ENCODE measurements around the gene SIDT1.

The SIDT1 gene

GRCh38 chr3:113545594-113545993 lies 13.2 kb downstream of the SIDT1 start:
- no peak for DNase-seq (ENCODE audit: low read depth in 2 of 2)

- no peak for DNase-seq (ENCODE audit: low read depth in 2 of 2)
Measured at GRCh38 chr3:113546414-113546893, 14.1 kb downstream of the SIDT1 start.

- DNase-seq (ENCODE audit: low read depth in 2 of 2) = no peak
Measured at GRCh38 chr3:113548501-113548900, 16.1 kb downstream of the SIDT1 start.

- DNase-seq (ENCODE audit: low read depth in 2 of 2) = no peak
Measured at GRCh38 chr3:113551820-113552219, 19.5 kb downstream of the SIDT1 start.

GRCh38 chr3:113552851-113553250 lies 20.5 kb downstream of the SIDT1 start:
- no peak for DNase-seq (ENCODE audit: low read depth in 2 of 2)

- DNase-seq (ENCODE audit: low read depth in 2 of 2) = no peak
Measured at GRCh38 chr3:113555138-113555537, 22.8 kb downstream of the SIDT1 start.

- no peak for DNase-seq (ENCODE audit: low read depth in 2 of 2)
Measured at GRCh38 chr3:113556316-113556945, 24.1 kb downstream of the SIDT1 start.

GRCh38 chr3:113556946-113557335 lies 24.6 kb downstream of the SIDT1 start:
- no peak for DNase-seq (ENCODE audit: low read depth in 2 of 2)

- no peak for DNase-seq (ENCODE audit: low read depth in 2 of 2)
Measured at GRCh38 chr3:113557374-113557773, 25.0 kb downstream of the SIDT1 start.

GRCh38 chr3:113559009-113559408 lies 26.7 kb downstream of the SIDT1 start:
- DNase-seq (ENCODE audit: low read depth in 2 of 2) = no peak

GRCh38 chr3:113560271-113560670 lies 27.9 kb downstream of the SIDT1 start:
- no peak for DNase-seq (ENCODE audit: low read depth in 2 of 2)

- no peak for DNase-seq (ENCODE audit: low read depth in 2 of 2)
Measured at GRCh38 chr3:113560831-113561623, 28.7 kb downstream of the SIDT1 start.

- no peak for DNase-seq (ENCODE audit: low read depth in 2 of 2)
Measured at GRCh38 chr3:113565555-113565954, 33.2 kb downstream of the SIDT1 start.

- DNase-seq (ENCODE audit: low read depth in 2 of 2) = no peak
Measured at GRCh38 chr3:113570158-113570557, 37.8 kb downstream of the SIDT1 start.

- no peak for DNase-seq (ENCODE audit: low read depth in 2 of 2)
Measured at GRCh38 chr3:113571360-113571759, 39.0 kb downstream of the SIDT1 start.

- no peak for DNase-seq (ENCODE audit: low read depth in 2 of 2)
Measured at GRCh38 chr3:113573728-113574127, 41.4 kb downstream of the SIDT1 start.

- DNase-seq (ENCODE audit: low read depth in 2 of 2) = no peak
Measured at GRCh38 chr3:113574213-113574612, 41.9 kb downstream of the SIDT1 start.

- DNase-seq (ENCODE audit: low read depth in 2 of 2) = no peak
Measured at GRCh38 chr3:113575206-113575605, 42.9 kb downstream of the SIDT1 start.

GRCh38 chr3:113585228-113585627 lies 52.9 kb downstream of the SIDT1 start:
- DNase-seq (ENCODE audit: low read depth in 2 of 2) = no peak

GRCh38 chr3:113585720-113586119 lies 53.4 kb downstream of the SIDT1 start:
- no peak for DNase-seq (ENCODE audit: low read depth in 2 of 2)

- no peak for DNase-seq (ENCODE audit: low read depth in 2 of 2)
Measured at GRCh38 chr3:113588806-113589205, 56.5 kb downstream of the SIDT1 start.

- no peak for DNase-seq (ENCODE audit: low read depth in 2 of 2)
Measured at GRCh38 chr3:113589971-113590370, 57.6 kb downstream of the SIDT1 start.

- no peak for DNase-seq (ENCODE audit: low read depth in 2 of 2)
Measured at GRCh38 chr3:113590983-113591382, 58.6 kb downstream of the SIDT1 start.
